HG02763 (cell line): ENCODE data around the gene SNX13.

Experiments used
- ATAC-seq: cut with Tn5 transposase; IDR thresholded peaks from one replicate; pipeline ENCODE4 v1.9.1; 2021; ENCODE audit warnings: mild to moderate bottlenecking, moderate library complexity; ENCODE audit not compliant: unreplicated experiment

The SNX13 gene

GRCh38 chr7:17948526-17949238 is 8.4 kb upstream of the SNX13 start:
- no peak for ATAC-seq

GRCh38 chr7:17947620-17948019 is 7.3 kb upstream of the SNX13 start:
- ATAC-seq = no peak

GRCh38 chr7:17946591-17946990 is 6.3 kb upstream of the SNX13 start:
- ATAC-seq = peak; percentile 57

- ATAC-seq = no peak
These were observed 4.4 kb upstream of the SNX13 start for GRCh38 chr7:17944720-17945119.

- ATAC-seq = no peak
These were observed 2.7 kb upstream of the SNX13 start for GRCh38 chr7:17943006-17943405.

GRCh38 chr7:17942231-17942630 is 1.9 kb upstream of the SNX13 start:
- no peak for ATAC-seq

GRCh38 chr7:17940951-17941431 is 697 bp upstream of the SNX13 start:
- no peak for ATAC-seq

GRCh38 chr7:17939606-17940301 is 540 bp downstream of the SNX13 start:
- peak; percentile 37 for ATAC-seq

- ATAC-seq = no peak
These were observed 1.1 kb downstream of the SNX13 start for GRCh38 chr7:17939211-17939605.

GRCh38 chr7:17937506-17938120 is 2.7 kb downstream of the SNX13 start:
- no peak for ATAC-seq

GRCh38 chr7:17936321-17936720 is 4.0 kb downstream of the SNX13 start:
- no peak for ATAC-seq

- no peak for ATAC-seq
These were observed 5.6 kb downstream of the SNX13 start for GRCh38 chr7:17934612-17935240.

- ATAC-seq = no peak
These were observed 6.2 kb downstream of the SNX13 start for GRCh38 chr7:17934094-17934493.

- no peak for ATAC-seq
These were observed 7.5 kb downstream of the SNX13 start for GRCh38 chr7:17932770-17933169.

GRCh38 chr7:17931069-17931468 is 9.2 kb downstream of the SNX13 start:
- no peak for ATAC-seq

GRCh38 chr7:17930546-17930945 is 9.7 kb downstream of the SNX13 start:
- ATAC-seq = no peak

GRCh38 chr7:17929647-17930395 is 10.5 kb downstream of the SNX13 start:
- no peak for ATAC-seq

GRCh38 chr7:17928055-17928454 is 12.2 kb downstream of the SNX13 start:
- ATAC-seq = no peak

GRCh38 chr7:17921857-17922416 is 18.4 kb downstream of the SNX13 start:
- no peak for ATAC-seq

GRCh38 chr7:17917842-17918241 is 22.5 kb downstream of the SNX13 start:
- no peak for ATAC-seq
